Measurements from ENCODE around the gene SLC24A4.

DNA sequence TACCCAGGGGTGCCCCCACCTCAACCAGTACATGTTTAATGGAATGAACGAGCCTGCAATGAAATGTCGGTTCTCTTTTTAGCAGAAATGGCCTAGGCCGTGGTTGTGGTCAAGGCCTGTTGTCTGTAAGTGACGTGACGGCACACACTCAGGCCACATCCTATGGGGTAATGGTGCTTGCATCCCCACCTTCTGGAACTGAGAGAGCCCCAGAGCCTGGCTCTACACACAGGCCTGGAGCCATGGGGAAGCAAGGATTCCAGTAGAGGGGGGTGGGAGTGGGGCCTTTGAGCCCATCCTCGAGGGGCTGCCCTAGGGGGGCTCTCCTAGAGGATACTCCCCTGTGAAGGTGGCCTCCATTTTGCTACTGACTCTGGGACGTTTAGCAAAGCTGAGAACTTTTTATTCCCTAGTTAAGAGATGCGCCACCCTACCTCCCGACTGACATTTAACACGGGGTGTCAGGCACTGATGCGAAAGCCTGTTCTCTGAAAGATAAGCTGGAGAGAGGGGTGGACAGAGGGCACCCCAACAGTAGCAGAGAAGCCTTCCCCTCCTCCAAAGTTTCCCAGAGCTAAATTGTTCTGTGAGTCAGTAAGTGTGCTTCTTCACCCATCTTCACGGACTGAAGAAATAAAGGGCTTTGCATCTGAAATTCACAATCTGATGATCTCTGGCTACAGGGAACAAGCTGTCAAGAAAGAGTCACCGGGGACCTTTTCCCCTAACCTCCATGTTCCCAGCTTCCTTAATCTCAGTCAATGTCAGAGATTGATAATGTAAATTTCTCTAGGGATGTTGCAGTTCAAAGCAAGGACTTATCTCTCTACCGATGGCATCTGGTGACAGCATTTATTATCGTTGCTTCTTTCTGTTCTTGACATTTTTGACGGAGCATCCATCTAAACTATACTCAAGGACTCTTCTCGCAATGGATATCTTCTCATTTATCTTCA lies 197.4 kb downstream of the SLC24A4 start:
- TF ChIP-seq CTCF (IDR thresholded peaks at IDR 0.05 in 8 of 11, conservative IDR thresholded peaks at IDR 0.05 in 3 of 11) (no peak), POLR2AphosphoS5 (IDR thresholded peaks at IDR 0.05) (peak in 1 of 3 donors; percentile 69), POLR2A (IDR thresholded peaks at IDR 0.05) (no peak)

All from spleen (tissue), 7 donors.